Activated B cell treated with CpG ODN at 0.5 μM for 24 hours (primary cell): ENCODE measurements around the gene KAZN. TPM values are rescaled to one million over a fixed set of nuclear protein-coding genes. Genes with fewer than 3 reads are reported as not detected.

ENCODE experiments used
- ATAC-seq: fragments of 200-7000 bp; cut with Tn5 transposase; one replicate; pipeline ENCODE4 v1.10.0; 2021; ENCODE audit warnings: low read depth, mild to moderate bottlenecking, moderate library complexity
- CTCF ChIA-PET: fragments of 350-600 bp; sonication (Branson Sonifier 250); formaldehyde crosslinking; loops from one replicate; lab custom pipeline; 2021; ENCODE audit warnings: antibody characterized with exemption; lab: Charles Lee
- POLR2A ChIA-PET: fragments of 350-600 bp; sonication (Branson Sonifier 250); formaldehyde crosslinking; loops from one replicate; lab custom pipeline; 2021; ENCODE audit warnings: antibody characterized with exemption; lab: Charles Lee
- DNase-seq: peaks from one replicate; pipeline ENCODE4 v3.0.0; 2022
- H3K27ac Mint-ChIP-seq: one replicate; pipeline ENCODE4 v1.8.0; 2020; ENCODE audit warnings: mixed read lengths
- H3K27me3 Mint-ChIP-seq: one replicate; pipeline ENCODE4 v1.8.0; 2021; ENCODE audit warnings: mixed read lengths
- H3K36me3 Mint-ChIP-seq: one replicate; pipeline ENCODE4 v1.8.0; 2021; ENCODE audit warnings: low read depth, mixed read lengths
- H3K4me1 Mint-ChIP-seq: one replicate; pipeline ENCODE4 v1.8.0; 2021; ENCODE audit warnings: mixed read lengths
- H3K4me3 Mint-ChIP-seq: one replicate; pipeline ENCODE4 v1.8.0; 2020; ENCODE audit warnings: mild to moderate bottlenecking, mixed read lengths
- H3K9me3 Mint-ChIP-seq: one replicate; pipeline ENCODE4 v1.8.0; 2020; ENCODE audit warnings: mixed read lengths
- CTCF ChIP-seq: fragments of 200-600 bp; IDR thresholded peaks from one replicate; pipeline ENCODE4 v1.8.0; 2022; ENCODE audit warnings: antibody characterized with exemption, mild to moderate bottlenecking
- intact Hi-C: fragments of 100-400 bp; cut with micrococcal nuclease; formaldehyde crosslinking; loops from one replicate; pipeline ENCODE4 v1.15.1; 2024
- total RNA-seq: library from RNA; stranded (reverse); gene quantifications from 2 replicates; pipeline ENCODE4 v1.2.3, GENCODE V29; 2022

Gene KAZN
- total RNA-seq, 1 donor from 2014 or later, result 0.73 TPM

DNA sequence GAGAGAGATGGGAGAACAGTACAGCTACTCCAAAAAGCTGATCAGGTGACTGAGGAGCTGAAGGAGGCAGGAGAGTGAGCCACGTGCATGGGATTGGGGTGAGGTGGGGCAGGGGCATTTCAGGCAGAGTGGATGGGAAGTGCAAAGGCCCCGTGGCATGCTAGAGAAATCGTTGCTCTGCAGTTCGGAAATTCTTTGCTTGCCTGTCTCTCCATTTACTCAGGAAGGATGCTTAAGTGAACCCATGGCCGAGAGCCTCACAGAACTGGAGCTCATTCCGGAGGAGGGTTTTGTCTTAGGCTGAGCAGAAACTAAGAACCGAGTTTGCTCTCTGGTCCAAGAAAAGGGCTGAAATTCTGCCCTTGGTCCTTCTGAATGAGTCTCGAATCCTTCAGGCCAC, 415.3 kb downstream of the KAZN start:
- POLR2A ChIA-PET, result no interaction called here
- ATAC-seq (no peak), DNase-seq (no peak)
- CTCF ChIA-PET, result no interaction called here
- Mint-ChIP-seq H3K36me3 (no peaks in the 10 kb centered on the region), H3K4me3 (no peak overlapping the region), H3K4me1 (no peaks in the 10 kb centered on the region), H3K27me3 (peaks cover 2% of the 10 kb centered on the region), H3K27ac (no peak overlapping the region), H3K9me3 (no peaks in the 10 kb centered on the region)
- TF ChIP-seq CTCF, result no peak
- intact Hi-C loops, result no loop called here

DNA sequence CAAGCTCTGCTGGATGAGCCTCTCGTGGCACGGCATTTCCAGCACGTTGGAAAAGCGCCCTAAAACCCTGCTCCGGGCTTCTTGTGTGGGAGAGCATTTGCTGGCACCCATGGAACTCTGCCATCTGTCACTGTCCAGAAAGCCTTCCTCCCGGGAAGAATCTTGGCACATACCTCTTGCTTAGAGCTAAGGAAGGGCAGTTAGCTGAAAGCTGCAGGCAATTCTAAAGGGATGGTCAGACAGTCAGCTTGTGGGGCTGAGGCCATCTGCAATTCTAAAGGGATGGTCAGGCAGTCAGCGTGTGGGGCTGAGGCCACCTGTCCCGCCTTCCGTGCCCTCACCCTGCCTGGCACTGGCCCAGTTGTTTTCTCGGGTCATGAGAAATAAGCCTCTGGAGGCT, 416.0 kb downstream of the KAZN start:
- Mint-ChIP-seq H3K27ac (no peak overlapping the region), H3K27me3 (peaks cover 2% of the 10 kb centered on the region), H3K4me1 (no peaks in the 10 kb centered on the region), H3K36me3 (no peaks in the 10 kb centered on the region), H3K9me3 (no peaks in the 10 kb centered on the region), H3K4me3 (no peak overlapping the region)
- POLR2A ChIA-PET, result no interaction called here
- DNase-seq (no peak), ATAC-seq (no peak)
- TF ChIP-seq CTCF, result no peak
- CTCF ChIA-PET, result no interaction called here
- intact Hi-C loops, result no loop called here

DNA sequence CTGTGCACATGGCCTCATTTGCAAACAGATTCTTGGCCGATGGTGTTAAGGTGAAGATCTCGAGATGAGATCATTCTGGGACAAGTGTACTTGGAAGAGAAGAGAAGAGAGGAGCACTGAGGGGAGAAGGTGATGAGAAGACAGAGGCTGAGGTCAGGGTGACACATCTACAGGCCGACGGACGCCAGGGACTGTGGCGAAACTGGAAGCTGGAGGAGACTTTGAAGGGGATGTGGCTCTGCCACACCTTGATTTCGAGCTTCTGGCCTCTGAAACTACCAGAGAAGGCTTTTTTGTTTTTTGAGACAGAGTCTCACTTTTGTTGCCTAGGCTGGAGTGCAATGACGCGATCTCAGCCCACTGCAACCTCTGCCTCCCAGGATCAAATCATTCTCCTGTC, 417.5 kb downstream of the KAZN start:
- H3K4me1 Mint-ChIP-seq, result no peaks in the 10 kb centered on the region
- POLR2A ChIA-PET, result no interaction called here
- ATAC-seq (no peak), DNase-seq (no peak)
- no peak overlapping the region for H3K4me3 Mint-ChIP-seq
- H3K9me3 Mint-ChIP-seq, result no peaks in the 10 kb centered on the region
- CTCF ChIA-PET, result no interaction called here
- no peaks in the 10 kb centered on the region for H3K36me3 Mint-ChIP-seq
- no peak for TF ChIP-seq CTCF
- peaks cover 2% of the 10 kb centered on the region for H3K27me3 Mint-ChIP-seq
- intact Hi-C loops, result no loop called here
- no peak overlapping the region for H3K27ac Mint-ChIP-seq

DNA sequence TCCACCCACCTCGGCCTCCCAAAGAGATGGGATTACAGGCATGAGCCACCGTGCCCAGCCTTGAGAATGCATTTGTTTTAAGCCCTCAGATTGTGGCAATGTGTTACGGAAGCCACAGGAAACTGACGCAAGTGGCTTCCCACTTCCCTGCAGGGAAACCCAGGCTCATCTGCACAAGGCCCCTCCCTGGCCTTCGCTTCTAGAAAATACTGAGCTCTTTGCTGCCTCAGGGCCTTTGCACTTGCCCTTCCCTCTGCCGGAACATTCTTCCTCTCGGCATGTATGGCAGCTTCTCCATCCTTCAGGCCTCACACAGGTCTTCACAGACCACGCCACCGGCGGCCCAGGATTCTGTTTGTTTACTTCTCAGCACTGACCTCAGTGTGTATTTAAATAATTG, 418.0 kb downstream of the KAZN start:
- no peak overlapping the region for H3K4me3 Mint-ChIP-seq
- no peak for TF ChIP-seq CTCF
- DNase-seq, result no peak
- ChIA-PET POLR2A (no interaction called here), CTCF (no interaction called here)
- intact Hi-C loops, result no loop called here
- H3K27ac Mint-ChIP-seq, result no peak overlapping the region
- no peaks in the 10 kb centered on the region for H3K9me3 Mint-ChIP-seq
- H3K4me1 Mint-ChIP-seq, result no peaks in the 10 kb centered on the region
- no peaks in the 10 kb centered on the region for H3K36me3 Mint-ChIP-seq
- ATAC-seq, result no peak
- peaks cover 2% of the 10 kb centered on the region for H3K27me3 Mint-ChIP-seq

DNA sequence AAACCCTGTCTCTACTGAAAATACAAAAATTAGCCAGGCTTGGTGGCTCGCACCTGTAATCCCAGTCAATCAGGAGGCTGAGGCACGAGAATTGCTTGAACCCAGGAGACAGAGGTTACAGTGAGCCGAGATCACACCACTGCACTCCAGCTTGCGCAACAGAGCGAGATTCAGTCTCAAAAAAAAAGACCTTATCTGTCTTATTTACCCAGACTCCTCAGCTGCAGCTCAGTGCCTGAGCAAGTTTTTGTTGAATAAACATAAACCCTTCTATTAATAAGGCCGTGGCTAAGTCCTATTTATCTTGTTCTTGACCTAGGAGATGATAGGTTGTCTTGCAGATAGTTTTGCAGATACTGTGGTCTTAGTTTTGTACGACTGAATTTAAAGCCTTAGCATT, 418.6 kb downstream of the KAZN start:
- no peaks in the 10 kb centered on the region for H3K36me3 Mint-ChIP-seq

More for the DNA sequence above, 418.6 kb downstream of the KAZN start:
- CTCF ChIA-PET, result no interaction called here
- no peak for TF ChIP-seq CTCF
- DNase-seq, result no peak
- ATAC-seq, result no peak
- Mint-ChIP-seq H3K9me3 (no peaks in the 10 kb centered on the region), H3K27me3 (peaks cover 5% of the 10 kb centered on the region), H3K4me3 (no peak overlapping the region), H3K4me1 (no peaks in the 10 kb centered on the region), H3K27ac (no peak overlapping the region)
- intact Hi-C loops, result no loop called here
- POLR2A ChIA-PET, result no interaction called here
